Left renal pelvis (tissue), 4 donors: Measurements from ENCODE around the gene NFATC2. TPM values are rescaled to one million over a fixed set of nuclear protein-coding genes. Genes with fewer than 3 reads are reported as not detected.

ENCODE experiments used
- DNase-seq, 4 donors: peaks; one replicate each; pipeline ENCODE4 v3.0.0-alpha.2; 2013; ENCODE audit warnings: low read depth in 4 of 4, low spot score in 3 of 4
- polyA plus RNA-seq, 4 donors: library from polyadenylated mRNA; unstranded; fragments of 120-200 nt; gene quantifications; one replicate each; pipeline ENCODE4 v1.2.1, GENCODE V29; 2013; ENCODE audit not compliant: insufficient read length in 4 of 4

The NFATC2 gene
- polyA plus RNA-seq, 4 donors: 2.0 to 3.4 (median 2.3) TPM

DNA sequence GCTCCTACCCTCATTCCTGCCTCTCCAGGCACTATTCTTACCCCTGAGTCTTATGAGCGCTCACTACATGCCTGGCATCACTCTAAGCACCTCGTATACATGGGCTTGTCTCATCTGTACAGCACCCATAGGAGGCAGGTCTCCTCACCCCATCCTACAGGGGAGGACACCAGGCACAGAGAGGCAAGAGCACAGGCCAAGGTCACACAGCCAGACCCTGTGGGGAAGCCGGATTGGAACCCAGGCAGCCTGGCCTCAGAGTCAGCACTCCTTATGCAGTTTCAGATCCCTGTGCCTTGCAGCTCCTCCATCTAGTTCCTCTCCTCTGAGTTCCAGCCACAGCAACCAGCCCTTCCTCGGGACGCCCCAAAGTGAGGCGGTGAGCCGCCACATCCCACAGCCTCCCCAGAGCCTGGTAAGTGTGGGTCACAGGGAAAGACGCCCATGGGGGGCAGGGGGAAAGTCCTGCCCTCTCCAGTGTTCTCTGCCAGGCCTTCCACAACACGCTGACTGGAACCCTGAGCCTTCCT, 103.3 kb downstream of the NFATC2 start:
- no peak for DNase-seq

DNA sequence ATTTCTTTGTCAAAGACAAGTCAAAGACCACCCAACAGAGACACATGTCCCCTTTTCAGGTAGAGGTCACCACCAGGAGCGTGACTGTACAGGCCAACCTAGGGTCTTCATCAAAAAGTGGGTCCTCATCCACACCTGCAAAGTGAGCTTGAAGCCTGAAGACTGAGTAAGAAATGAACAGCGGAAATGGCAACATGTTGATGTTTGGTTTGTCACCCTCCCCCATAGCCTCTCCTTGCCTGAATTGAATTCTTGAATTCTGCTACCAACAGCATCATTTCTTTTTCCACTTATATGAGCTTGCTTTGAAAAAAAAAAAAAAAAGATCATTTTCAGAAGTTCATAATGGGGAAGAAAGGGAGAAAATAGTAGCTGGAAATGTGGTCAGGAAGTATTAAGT, 104.4 kb downstream of the NFATC2 start:
- no peak for DNase-seq

DNA sequence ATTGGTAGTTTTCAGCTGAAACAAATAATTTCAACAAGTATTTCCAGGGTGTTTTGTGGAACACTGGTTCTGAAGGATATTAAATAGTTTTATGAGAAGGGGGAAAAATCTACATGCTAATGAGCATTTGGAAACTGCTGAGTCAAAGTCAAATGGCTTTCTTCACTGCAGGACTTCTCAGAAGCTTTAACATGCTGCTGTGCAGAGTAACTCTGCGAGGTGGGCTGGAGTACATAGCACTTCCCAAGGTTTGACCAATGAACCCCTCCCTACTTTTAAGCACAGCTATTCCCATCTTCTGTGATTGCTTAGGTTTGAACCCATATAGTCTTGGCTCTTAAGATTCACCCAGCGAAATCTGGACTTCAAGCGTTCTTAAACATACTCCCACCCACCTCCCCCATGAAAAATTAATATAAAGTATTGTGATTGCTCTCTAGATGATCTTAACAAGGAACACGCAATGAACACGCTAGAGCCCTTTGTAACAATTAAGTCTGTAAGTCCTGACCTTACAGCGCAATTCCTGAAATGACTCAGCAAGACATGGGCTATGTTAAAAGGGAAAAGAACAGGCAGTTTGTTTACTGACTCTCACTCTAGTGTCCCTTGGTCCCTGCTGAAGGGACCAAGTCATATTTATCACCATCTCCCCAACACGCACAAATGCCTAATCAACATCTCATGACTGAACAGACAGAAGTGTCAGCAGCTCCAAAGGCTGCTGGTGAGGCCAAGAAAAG, 105.2 kb downstream of the NFATC2 start:
- DNase-seq: no peak

DNA sequence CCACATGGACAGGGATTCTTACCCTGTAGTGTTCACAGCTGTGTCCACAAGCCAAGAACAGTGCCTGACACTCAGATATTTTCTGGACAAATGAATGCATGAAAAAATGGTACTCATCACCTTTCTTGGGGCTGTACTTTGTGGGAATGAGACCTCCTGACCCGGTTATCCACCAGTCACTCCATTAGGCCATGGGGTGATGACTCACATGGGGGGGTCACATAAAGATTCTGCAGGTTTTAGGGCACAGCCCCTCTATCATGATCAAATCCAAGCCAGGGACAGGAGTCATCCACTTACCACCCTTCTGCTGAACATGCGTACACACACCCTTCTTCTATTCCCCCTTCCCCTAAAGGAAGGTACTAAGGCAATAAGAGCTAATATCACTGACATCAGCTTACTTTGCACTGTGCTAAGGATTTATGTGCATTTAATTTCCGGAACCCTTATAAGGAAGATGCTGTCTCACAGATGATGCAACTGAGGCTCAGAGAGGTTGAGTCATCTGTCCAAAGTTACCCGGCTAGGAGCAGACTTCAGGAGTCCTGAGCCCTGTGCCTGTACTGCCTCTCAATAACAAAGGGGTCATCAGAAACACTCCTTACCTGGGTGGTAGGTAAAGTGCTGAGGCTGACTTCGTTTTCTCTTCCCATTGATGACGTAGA, 107.8 kb downstream of the NFATC2 start:
- no peak for DNase-seq

DNA sequence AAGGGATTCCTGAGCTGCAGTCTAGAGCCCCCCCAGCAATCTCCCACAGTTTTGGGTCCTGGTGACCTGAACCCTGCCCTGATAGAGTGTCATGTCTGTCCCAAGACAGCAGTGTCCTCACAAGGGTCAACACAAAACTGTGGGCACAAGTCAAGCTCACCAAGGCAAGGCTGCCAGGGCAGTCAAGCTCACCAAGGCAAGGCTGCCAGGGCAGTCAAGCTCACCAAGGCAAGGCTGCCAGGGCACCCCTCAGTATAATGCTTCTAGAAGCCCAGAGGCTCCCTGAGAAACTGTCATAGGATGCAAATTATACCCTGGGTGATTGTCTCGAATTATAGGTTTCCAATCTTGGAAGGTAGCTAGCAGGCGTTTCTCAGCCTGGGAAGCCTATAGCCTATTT, 108.5 kb downstream of the NFATC2 start:
- no peak for DNase-seq

DNA sequence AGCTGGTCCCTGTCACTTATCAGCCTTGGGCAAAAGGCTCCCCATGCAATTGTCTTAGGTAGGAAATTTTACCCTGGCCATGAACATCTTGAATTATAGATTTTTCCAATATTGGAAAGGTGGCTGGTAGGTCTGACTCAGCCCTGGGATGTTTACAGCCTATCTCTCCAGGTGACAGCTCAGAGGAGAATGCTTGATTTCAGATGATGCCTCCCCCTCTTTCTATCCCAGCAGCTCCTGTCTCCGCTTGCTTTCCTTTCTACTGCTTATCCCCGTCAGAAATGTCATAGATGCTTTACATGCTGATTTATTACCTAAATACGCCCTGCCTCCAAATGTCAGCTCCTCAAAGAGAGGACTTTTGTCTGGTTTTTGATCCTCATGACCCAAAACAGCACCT, 109.6 kb downstream of the NFATC2 start:
- DNase-seq: no peak

DNA sequence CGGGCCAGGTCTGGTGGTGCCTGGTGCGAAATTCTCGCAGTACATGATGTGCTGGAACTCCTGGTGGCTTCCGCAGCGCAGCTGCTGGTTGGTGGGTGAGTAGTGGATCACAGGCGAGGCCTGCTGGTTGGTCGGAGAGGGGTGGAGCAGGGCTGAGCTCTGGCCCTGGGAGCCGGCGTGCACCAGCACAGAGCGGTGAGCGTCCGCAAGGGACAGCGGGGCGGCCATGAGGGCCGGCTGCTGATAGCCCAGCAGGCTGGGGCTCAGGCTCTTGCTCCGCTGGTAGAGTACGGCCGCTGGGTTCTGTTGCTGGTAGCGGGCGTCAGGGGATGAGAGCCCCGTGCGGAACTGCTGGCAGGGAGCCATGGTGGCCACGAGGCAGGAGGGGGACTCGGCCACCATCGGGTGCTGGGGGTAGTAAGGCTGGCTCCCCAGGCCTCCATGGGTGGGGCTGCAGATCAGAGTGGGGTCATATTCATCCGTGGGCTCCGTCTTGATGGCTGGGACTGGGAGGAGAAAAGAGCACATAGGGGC, 110.2 kb downstream of the NFATC2 start:
- DNase-seq: no peak

DNA sequence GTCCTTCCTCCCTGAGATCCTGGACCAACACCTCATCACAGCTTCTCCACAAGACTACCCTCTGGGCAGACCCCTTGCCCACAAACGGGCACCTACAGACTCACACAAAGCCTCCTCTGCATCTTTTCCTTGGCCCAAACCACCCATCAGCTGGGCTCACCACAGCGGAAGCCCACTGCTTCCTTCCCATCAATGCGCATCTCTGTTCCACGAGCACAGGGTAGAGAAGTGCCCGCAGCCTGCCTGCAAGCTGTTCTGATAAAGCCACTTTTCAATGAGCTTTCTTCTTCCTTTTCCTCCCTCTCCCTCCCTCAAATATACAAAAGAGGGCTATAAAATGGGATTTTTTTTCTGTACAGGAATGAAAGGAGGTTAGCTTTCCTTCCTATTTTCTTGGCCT, 111.2 kb downstream of the NFATC2 start:
- no peak for DNase-seq

DNA sequence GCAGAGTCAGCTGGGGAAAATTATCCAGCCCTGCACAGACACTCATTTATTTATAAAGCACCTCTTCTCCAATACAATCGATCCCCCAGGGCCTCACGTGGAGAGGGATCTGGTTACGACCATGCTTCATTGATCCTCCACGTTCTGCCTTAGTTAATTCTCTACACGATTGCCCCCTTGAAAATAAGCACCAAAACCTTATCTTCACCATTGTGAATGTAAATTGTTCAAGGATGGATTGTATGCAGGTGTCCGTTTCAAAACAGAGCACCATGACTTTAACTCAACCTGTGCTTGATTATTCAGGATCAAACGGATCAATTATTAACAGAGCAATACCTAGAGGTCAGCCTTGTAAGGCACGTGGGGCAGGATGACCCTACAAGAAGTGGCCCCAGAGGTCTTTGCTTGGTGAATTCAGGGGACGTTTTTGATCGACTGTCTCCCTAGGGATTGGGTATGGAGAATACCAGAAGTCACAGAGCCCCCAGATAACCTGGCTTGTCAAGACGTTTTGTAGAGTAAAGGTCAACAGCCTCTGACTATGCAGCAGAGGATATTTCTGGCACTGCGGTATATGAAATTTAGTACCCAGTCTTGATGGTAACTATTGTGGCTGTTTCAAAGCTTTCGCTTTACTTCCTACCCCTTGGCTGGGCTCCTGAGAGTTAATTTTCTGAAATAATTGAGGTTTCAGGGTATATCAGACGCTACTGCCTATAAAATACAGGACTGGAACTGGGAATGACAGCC, 112.1 kb downstream of the NFATC2 start:
- no peak for DNase-seq

DNA sequence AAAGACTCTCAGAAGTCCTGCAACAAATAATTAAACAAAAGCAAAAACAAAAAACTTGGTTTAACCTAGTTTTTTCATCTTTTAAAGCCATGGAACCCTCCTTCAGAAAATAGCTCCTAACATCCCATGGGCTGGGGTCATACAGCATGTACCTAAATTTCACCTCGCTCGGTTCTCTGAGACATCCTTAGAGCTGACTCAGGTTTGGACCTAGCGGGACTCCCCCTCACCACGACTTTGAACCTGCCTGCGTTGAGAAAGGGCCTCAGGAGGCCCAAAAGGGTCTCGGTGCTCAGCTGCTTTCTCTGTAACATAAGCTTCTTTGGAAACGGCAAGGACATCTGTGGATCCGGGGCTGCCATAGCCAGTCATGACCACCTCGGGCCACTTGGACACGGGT, 112.8 kb downstream of the NFATC2 start:
- no peak for DNase-seq

DNA sequence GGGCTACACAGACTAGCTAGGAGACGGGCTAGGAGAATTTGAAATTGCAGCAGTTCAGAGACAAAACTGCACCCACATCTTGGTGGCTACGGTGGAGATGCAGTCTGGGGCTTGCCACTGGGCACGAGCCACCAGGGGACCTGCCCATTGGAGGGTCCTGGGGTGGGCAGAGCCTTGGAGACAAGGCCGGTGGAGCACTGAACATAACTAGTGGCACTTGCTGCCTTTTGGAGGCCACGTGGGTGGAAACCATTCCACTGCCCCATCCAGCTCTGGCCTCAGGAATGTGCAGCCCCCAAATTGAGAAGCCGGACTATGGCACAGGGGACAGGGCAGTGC, 113.4 kb downstream of the NFATC2 start:
- no peak for DNase-seq

DNA sequence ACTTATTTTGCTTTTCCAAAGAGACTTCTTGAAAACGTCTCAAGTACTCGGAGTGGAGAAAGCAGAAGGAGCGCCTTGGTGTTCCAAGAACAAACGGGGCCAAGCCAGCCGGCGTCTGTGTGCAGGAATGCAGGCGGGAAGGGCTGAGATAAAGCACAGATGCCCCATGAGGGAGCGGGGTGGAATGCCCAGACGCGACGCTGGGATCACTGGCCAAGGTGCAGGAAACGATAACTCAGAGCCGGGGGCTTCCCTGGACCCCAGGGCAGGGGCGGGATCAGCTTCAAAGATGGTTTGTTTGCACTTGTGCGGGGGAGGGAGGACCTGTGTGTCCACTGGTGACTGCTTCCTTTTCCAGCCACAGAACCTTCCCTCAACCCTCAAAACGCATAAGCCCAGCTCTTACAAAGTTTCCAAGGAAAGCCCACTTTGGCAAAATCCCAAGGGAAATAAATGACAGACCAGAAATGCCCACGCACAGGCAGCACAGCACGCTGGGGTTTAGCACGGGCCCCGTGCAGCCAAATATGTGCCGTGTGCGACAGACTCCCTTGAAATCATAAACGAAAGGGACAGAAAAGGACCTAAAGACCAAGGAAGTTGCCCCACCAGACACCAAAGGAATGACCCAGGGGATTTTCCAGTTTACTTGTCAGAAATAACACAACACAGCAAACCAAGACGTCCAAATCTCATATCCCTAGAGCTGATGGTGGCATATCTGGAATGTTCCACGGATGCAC, 113.9 kb downstream of the NFATC2 start:
- DNase-seq: peak in 1 of 4 donors; percentile 32

DNA sequence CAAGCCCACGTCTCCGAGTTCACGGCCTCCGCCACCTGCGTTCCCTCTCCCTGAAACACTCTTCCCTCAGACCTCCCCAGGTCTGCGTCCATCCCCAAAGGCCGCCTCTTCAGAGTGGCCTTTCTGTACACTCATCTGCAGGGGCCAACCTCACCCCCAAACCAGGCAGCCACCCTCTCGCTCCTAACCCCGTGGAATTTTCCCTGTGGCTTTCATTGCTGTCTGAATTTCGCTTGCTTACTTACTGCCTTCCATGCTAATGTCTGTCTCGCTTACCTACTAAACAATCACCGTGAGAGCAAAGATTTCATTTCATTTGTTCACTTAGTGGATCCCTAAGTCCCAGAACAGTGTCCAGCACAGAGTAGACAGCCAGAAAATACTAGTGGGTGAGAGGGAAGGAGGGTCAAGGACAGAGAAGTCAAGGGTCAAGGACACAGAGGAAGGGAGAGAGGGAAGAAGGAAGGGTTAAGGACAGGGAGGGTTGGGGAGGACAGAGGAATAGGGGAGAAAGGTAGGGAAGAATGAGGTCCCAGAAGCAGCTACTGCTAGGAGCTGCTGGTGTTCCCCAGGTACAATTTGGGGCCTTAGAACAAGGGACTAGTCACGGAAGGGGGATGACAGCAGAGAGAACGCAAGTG, 114.7 kb downstream of the NFATC2 start:
- no peak for DNase-seq

DNA sequence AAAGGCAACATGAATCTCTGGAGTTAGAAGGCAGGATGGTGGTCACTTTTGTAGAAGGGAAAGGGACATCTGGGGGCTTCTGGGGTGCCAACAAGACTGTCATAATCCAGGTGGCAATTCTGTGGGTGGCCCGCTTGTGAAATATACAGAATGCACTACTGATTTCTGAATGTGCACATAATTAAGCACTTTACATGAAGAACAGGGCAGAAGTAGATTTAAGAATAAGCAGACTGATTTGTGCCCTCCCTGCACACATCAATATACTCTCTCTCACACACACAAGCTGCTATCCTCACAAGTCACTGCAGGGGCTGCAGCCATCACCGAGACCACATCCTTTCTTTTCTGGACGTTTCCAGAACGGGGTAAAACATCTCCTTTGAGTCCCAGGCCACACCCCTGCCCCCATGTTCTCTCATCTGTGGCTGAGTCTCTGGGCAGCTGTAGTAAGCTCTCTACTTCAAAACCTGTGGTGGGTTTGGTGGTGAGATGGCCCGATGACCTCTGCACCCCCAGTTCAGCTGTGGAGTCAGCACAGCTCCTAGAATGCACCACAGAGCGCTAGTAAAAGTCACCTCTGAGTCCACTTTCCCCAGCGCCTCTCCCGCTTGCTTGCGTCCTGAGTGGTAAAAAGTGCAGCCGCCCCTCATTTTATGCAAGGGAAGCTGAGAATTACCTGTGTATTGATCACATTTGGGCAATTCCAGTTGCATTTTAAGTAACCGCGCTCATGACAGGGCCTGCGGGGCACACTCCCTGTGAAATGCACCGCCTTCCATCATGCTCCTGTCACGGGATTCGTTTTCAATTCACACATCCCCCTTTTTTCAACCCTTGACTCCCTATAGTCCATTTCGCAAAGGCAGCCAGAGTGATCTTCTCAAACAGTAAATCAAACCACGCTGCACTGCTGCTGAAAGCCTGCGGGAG, 115.5 kb downstream of the NFATC2 start:
- no peak for DNase-seq

DNA sequence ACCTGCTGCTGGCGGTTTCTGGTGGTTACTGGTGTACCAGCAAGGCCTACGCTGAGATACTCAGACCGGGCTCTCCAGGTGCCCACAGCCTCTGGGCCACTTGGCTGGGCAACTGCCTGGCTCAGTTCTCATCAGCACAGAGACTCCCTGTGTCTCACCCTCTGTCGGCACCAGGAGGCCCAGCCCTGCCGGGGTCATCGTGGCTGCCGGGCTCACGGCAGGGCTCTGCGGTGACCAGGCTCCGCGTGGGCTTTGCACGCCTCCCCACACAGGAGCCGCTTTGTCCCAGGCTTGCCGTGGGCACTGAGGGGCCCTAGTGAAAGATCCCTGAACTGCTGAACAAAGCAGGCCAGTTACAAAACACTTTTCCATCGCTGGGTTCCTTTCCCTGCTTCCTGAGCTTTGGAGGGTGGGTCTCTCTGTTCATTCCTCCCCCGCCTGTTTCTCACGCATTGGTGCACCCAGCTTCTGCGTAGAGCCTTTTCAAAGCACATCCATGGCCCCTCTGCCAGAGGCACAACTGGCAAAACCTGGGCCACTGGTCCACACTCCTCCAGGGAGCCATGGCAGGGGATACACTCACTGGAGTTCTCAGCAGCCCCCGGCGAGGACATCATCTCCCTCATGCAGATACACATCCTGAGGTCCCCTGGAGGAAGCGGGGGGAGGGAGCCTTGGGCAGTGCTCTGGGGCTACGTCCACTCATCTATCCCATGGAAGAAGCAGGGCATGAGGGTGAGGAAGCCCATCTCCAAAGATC, 117.0 kb downstream of the NFATC2 start:
- DNase-seq: no peak

DNA sequence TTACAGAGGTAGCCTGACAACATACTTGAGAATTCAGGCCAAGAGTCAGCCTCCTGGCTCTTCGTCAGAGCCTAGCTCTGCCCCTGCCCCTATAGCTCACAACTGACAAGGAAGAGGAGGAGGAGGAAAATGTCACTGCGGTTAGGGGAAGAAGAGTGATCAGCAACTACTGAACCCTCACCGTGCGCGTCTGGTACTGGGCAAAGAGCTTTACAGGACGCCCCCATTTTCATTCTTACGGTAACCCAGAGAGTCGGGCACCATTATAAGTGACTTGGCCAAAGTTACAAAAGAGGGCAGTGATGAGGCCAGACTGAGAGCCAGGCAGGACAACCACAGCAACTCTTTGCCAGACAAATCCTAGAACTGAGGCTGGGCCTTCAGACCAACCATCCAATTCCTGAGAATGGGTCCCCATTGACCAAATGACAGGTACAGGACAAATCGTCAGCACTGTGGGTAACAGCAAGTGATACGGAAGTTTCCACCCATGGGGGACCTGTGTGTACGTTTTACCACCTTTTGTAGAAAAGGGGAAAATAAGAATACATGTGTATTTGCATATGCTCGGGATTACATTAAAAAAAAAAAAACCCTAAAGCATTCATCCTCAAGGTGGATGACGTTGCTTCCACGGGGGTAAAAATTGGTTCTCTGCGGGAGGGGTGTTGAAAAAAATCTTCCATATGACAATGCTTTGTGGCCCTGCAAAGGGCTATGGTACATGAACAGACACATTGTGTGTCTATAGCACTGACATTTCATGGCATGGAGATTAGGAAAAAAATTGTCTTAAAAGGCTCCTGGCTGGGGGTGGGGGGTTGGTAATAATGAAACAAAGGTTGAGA, 118.0 kb downstream of the NFATC2 start:
- no peak for DNase-seq

DNA sequence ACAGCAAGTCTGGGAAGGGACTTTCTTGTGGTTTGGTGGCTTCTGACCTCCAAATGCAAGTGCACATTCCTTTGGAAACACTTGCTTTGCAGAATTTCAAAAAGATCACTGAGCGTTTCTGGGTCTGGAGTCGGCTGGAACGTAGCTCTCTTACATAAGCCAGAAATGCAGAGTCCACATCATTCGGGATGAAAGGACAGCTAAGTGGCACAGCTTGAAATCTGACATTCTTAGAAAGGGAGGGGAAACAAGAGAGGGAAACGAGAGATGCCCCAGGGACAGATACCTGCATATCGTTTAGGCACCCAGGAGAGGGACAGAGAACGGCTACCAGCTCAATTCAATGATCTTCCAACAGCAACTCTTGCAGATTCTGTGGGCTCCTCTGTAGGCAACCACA, 118.7 kb downstream of the NFATC2 start:
- no peak for DNase-seq
